ENCODE data around the gene MYBPH.

GRCh38 chr1:203181586-203182386, 6.2 kb upstream of the MYBPH start:
- TF ChIP-seq CTCF (IDR thresholded peaks at IDR 0.05), result no peak
- TF ChIP-seq POLR2A (IDR thresholded peaks at IDR 0.05), result no peak

Data from sigmoid colon (tissue), 3 donors.